NCI-H2107 (cell line): Measurements from ENCODE around the gene USP35.
"Not testable (repeated sequence)": the region's sequence is repeated elsewhere in the genome, so short reads cannot be mapped to it uniquely, and the experiment has no call there.

Experiments
- DNase-seq: peaks from one replicate; lab custom pipeline; 2025; lab: John Stamatoyannopoulos, UW

The USP35 gene

DNA sequence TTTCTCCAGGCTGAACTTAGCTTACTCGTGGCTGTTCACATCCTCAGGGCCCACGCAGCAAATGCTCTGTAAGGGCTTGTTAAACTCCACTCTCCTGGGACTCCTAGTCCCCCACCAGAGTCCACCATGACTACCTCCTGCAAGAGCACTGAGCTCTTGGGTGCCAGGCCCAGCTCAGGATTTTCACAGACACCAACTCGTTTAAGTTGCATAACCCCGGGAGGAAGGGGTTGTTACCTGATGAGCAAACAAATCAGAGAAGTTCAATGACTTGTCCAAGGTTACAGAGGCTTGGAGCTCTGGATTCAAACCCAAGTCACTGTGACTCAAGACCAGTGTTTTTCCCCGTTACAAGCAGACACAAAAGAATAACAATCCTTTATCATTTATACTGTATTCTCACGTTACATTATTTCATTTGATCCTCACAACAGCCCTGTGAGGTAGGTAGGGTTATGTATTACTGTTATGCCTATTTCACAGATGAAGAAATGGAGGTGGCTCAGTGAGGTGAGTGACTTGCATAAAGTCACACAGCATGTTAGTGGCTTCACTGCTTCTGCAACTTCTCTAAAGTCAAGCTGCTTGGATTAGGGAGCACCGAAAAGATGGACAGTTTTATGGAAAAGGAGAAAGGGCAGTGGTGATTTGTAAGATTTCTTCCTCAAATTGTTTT lies 17.7 kb upstream of the USP35 start:
- no peak for DNase-seq

DNA sequence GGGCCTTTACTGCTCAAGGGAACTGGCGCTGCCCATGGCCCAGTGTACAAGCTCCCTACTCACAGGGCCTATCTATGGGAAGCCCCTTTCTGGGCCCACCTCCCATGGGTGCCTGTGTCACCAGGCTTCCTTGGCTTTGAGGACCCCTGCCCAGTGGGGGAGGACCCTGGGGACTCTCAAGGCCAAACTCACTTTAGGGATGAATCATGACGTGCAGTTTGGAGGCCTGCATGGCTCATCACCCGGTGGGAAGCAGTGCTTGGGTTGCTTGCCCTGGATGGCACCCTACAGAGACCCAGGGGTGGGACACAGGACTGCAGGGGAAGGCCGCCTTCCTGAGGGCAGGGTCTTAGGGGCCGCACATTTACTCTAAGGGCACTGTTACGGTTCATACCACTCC lies 16.8 kb upstream of the USP35 start:
- no peak for DNase-seq

- DNase-seq = not testable (repeated sequence)
These were observed 12.9 kb upstream of the USP35 start for GRCh38 chr11:78175862-78176261.

- no peak for DNase-seq
These were observed 12.0 kb upstream of the USP35 start for GRCh38 chr11:78176605-78177141.

- no peak for DNase-seq
These were observed 11.5 kb upstream of the USP35 start for GRCh38 chr11:78177216-78177615.

DNA sequence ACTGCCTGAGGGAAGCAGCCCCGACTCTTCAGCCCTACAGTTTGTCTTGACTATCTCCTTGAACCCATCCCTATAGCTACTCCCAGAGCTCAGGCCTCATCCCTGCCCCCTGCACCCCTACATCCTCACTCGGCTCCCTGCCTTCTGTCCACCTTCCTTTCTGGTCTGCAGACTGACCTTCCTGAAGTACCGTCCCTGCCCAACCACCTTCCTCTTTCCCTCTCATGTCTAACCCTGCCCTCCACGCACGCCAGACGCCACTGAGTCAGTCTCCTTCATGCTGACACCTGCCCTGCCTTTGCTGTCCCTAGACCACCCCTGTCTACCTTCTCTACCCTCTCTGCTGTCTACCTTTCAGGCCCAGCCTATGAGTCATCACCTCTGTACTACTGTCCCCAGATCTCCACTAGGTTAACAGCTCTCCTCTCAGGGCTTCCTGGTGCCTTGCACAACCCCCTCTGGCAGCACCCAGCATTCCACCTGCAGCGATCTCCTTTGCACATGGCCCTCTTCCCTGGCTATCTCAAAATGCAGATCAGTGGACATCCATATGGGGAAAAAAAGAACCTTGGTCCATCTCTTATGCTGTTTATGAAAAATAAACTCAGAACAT lies 9.2 kb upstream of the USP35 start:
- DNase-seq = no peak

DNA sequence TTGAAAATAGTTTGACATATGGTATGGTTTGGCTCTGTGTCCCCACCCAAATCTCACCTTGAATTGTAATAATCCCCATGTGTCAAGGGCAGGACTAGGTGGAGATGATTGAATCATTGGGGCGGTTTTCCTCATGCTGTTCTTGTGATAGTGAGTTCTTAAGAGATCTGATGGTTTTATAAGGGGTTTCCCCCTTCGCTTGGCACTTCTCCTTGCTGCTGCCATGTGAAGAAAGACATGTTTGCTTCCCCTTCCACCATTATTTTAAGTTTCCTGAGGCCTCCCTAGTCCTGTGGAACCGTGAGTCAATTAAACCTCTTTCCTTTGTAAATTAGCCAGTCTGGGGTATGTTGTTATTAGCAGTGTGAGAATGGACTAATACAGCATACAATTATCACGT lies 8.0 kb upstream of the USP35 start:
- DNase-seq = no peak

DNA sequence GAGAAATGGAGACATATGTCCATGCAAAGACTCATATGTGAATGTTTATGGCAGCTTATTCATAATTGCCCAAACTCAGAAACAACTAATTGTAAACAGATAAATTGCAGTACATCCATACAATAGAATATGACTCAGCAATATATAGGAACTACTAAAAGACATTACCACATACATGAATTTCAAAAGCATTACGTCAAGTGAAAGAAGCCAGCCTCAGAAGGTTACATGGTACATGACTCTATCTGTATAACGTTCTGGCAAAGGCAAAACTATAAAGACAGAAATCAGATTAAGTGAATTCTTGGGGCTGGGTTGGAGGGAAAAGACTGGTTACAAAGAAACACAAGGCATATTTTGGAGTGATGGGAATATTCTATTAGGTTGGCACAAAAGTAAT lies 7.5 kb upstream of the USP35 start:
- DNase-seq = no peak

DNA sequence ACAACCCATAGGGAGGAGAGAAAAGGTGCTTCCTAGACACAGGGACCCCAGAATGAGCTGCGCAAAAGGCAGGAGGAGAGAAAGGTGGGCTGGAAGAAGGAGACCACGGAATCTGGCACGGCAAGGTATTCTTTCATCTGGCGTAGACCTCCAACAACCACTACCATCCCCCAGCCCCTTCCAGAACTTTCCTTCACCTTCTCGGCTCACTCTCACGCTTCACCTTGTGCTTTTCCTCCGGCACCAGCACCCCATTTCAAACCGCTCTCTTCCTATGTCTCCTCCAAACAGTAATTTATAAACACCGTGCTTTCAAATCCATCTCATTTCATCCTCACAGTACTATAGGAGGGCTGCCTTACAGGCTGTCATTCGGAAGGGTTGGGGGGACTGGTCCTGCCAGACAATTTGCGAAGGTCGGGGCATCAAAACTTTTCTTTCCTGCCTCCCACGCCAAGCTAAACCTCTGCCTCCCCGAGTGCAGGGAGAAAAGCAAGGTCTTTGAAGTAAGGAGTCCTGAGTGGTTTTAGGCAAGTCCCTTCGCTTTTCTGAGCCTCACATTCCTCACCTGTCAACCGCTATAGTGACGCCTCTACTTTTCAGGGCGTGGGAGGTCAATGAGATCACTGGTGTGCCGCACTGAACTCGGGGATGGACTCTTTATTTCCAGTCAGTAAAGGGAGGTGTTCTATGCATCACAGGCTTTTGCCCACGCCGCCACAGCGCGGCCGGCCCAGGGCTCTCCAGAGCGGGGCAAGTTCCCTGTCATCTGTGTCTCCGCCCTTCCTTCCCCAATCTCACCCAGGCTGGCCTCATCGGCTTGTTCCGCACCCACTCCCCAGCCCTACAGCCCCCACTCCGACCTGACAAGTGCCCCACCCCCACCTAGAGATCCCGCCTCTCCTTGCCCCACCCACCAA lies 1.1 kb upstream of the USP35 start:
- DNase-seq = no peak

GRCh38 chr11:78189174-78189724 lies 530 bp downstream of the USP35 start:
- DNase-seq = no peak

GRCh38 chr11:78189851-78190250 lies 1.1 kb downstream of the USP35 start:
- no peak for DNase-seq

GRCh38 chr11:78190374-78190773 lies 1.7 kb downstream of the USP35 start:
- DNase-seq = no peak

DNA sequence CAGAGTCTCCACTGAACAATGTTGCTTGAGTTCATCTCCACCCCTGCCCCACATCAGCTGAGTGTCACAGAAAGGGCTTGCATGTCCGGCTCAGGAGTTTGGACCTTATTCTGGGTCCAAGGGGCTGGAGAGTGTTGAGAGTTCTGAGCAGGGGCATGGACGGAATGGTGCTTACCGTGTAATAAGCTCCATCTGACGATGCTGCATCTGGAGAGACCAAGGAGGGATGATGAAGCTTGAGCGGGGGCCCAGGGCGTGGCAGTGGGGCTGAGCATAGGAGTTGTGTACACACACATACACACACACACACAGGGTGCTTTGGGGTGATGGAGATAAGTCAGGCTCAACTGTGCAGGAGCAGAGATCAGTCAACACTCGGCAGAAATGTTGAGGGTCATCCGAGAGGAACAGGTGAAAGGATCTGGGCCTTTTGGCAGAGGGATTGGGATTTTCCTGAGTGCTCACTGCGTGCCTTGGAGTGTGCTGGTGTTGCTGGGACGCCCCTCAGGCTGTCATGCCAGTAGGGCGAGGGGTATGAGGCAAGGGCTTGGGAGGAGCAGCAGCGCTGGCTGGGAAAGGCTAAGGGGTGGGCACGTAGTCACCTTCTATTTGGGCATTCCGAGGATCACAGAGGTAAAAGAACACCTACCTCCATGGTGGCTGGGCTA lies 2.3 kb downstream of the USP35 start:
- no peak for DNase-seq

GRCh38 chr11:78192223-78192719 lies 3.6 kb downstream of the USP35 start:
- DNase-seq = no peak

DNA sequence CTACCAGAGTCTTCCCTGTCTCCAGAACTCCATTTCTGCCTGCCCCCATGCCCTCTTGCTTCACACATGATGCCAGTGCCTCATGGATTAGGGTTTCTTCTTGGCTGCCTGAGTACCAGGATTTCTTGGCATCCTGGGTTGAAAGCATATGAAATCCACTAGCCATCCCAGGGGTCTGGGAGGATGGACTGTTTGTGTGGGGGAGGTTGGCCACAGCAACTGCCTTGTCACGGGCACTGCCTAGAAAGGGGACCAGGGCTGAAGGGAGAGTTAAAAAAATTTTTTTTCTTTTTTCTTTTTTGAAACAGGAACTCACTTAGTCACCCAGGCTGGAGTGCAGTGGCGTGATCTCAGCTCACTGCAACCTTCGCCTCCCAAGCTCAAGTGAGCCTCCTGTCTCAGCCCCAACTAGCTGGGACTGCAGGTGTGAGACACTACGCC lies 4.2 kb downstream of the USP35 start:
- DNase-seq = no peak

DNA sequence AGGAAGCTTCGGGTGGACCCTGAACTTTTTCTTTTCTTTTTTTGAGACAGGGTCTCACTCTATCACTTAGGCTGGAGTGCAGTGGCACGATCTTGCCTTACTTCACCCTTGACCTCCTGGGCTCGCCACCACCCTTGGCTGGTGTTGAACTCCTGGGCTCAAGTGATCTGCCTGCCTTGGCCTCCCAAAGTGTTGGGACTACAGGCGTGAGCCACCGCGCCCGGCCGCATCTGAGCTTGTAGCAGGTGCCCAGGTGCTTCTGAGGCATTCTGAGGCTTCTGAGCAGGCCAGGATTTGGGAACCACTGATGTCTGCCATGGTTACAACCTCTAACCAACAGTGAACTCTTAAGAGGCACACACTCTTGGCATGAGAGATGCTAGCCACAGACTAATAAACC lies 5.1 kb downstream of the USP35 start:
- DNase-seq = no peak

DNA sequence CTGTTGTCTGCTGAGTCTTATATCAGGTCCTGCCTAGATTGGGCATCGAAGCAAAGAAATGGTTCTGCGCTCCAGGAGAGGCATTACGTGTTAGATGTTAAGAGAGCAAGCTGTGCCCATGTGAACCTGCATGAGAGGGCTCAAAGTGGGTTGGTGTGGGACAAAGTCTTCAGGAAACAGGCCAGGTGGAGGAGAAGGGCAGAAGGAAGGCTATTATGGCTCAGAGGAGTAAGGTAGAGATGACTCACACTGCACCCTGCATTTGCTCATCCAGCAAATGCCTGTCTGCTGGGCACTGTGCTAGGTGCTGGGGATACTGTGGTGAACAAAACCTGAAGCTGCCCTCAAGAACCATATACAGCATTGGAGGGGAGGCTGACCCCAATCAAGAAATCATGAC lies 5.8 kb downstream of the USP35 start:
- DNase-seq = no peak

DNA sequence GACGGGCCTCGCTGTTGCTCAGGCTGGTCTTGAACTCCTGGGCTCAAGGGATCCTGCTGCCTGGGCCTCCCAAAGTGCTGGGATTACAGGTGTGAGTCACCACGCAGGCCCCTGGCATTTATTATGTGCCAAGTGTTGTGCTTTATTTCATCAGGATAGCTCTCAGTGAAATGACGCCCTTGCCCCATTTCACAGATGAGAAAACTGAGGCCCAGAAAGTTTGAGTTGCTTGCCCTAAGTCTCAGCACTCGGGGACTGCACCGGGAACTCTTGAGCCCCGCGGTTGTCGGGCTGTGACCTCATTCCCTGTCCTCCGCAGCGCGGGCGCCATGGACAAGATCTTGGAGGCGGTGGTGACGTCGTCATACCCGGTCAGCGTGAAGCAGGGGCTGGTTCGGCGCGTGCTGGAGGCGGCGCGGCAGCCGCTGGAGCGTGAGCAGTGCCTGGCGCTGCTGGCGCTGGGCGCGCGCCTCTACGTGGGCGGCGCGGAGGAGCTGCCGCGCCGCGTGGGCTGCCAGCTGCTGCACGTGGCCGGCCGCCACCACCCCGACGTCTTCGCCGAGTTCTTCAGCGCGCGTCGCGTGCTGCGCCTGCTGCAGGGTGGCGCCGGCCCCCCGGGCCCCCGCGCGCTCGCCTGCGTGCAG lies 7.3 kb downstream of the USP35 start:
- no peak for DNase-seq

- DNase-seq = no peak
These were observed 8.0 kb downstream of the USP35 start for GRCh38 chr11:78196661-78197091.

GRCh38 chr11:78197816-78198215 lies 9.1 kb downstream of the USP35 start:
- no peak for DNase-seq

- no peak for DNase-seq
These were observed 10.4 kb downstream of the USP35 start for GRCh38 chr11:78199015-78199652.
